ENCODE measurements around the gene TRIM64C.
"Not testable (repeated sequence)": the region's sequence is repeated elsewhere in the genome, so short reads cannot be mapped to it uniquely, and the experiment has no call there.

TRIM64C gene

GRCh38 chr11:49059012-49059411 is at the start of gene TRIM64C:
Gene TRIM64C (minus strand): TSS chr11:49059112. CDS start chr11:49059112, 0 bp downstream.
- DNase-seq: not testable (repeated sequence)

- not testable (repeated sequence) for DNase-seq
Measured at GRCh38 chr11:49102356-49102755, 43.4 kb upstream of the TRIM64C start.

DNA sequence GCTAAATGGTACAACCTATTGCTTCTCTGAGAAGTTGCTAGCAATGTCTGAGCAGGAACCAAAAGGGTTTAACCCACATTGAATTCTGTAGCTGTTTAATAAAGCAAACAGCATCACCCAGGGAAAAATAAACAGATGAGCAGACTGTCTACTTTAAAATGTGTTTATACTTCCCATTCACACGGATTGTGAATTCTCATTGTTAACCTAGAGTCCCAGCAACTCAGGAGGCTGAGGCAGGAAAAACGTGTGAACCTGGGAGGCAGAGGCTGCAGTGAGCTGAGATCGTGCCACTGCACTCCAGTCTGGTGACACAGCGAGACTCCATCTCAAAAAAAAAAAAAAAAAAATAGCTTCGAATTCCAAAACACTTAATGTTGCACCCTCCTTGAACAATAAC is 11.0 kb upstream of the TRIM64C start:
- not testable (repeated sequence) for DNase-seq

DNA sequence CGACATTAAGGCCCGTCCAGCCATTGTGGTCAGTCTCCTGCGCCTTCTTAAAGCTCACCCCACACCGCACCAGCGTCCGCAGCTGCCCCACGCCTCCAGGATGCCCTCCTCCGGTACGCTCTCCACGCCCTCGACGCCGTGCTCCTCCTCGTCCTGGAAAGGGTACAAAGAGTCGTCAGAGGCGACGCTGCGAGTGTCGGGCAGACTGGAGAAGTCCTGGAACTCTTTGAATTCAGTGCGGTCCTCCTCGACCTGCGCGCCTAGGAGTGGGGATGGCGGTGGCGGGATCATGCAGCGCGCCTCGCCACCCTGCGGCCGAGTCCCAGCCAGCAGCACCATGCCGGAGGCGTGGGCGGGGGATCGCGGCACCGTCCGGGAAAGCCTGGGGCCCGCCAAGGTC is 9.1 kb downstream of the TRIM64C start:
- DNase-seq: not testable (repeated sequence)

DNA sequence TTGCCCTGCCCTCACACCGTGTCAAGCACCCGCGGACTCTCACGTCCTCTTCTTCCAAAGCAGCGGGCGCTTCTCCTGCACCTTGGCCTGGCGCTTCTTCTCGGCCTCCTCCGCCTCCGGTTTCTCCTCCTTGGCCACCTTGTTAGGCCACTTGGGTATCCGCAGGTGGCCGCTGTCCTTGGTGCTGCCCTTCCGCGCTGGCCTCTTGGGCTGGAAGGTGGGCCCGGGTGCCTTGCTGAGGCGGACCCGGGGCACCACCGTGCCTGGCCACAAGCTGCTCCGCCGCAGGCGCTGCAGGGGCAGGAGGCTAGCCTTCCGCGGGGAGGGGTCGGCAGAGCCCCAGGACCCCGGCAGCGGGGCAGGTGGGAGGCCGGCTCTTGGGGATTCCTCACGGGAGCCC is 10.7 kb downstream of the TRIM64C start:
- DNase-seq: not testable (repeated sequence)

DNA sequence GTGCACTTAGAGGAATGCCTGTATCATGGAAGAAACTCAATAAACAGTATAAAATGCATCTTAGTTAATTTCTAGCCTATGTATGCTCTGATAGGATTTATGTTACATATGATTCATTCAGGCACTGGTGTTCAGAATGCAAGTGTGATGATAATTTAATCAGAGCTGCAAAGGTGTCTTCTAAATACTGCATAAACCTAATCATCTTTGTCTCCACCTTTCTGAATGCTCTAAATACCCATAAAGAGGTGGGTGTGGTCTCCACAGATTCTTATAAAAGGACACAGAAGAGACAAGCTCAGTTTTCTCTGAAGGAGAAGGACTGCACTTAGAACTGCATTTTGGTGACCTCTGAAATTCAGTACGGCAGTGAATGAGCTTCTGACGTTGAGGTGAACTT is 30.4 kb downstream of the TRIM64C start, which contains the start of gene TRIM49B:
TSS of gene TRIM49B (plus strand) at position 301 of the 400 bp plus-strand sequence. CDS start 2,777 bp downstream, outside the sequence.
- not testable (repeated sequence) for DNase-seq
